GM21367 (cell line): Measurements from ENCODE around the gene ROBO1.

Source experiments
- ATAC-seq: cut with Tn5 transposase; IDR thresholded peaks from one replicate; pipeline ENCODE4 v1.9.1; 2021; ENCODE audit not compliant: unreplicated experiment

ROBO1 gene

GRCh38 chr3:78605178-78605577 is 1162.6 kb downstream of the ROBO1 start:
- no peak for ATAC-seq

DNA sequence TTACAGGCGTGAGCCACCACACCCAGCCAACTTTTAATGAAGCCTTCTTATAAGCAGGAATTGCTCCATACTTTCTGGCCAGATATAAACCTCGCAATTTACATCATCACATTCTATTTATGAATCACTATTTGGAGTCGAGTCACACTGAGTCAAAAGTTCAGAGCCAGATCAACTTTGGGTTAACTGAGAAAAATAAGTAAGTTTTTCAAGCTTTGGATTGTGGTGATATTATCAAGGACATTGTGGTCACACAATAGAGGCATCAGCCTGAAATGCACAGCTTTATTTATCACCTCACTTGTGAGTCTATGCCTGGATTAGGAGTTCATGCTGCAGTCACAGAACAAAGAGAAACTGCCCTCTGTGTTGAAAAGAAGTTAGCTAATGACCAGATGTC is 1163.5 kb downstream of the ROBO1 start:
- ATAC-seq = no peak

DNA sequence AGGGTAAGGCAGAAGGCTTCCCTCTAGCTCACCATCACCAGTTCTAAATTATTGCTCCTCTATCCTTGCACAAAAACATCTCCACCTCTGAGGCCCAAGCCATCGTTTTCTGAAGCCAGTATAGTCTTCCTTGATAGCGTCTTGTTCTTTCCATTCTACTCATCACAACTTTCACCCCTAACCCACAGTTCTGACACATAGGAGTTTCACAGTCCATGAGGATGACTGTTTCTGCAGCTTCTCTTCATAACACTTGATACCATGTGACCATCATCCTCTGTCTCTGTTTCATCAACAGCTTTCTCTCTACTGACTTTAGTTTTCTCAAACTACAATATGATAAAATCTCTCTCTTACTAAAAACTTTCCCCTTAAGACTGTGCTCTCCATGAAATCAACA is 1166.5 kb downstream of the ROBO1 start:
- no peak for ATAC-seq

- no peak for ATAC-seq
Observed at GRCh38 chr3:78589778-78590177, 1178.0 kb downstream of the ROBO1 start.

GRCh38 chr3:78588906-78589621 is 1178.7 kb downstream of the ROBO1 start:
- ATAC-seq = no peak

GRCh38 chr3:78580681-78581080 is 1187.1 kb downstream of the ROBO1 start:
- no peak for ATAC-seq

GRCh38 chr3:78571486-78571885 is 1196.3 kb downstream of the ROBO1 start:
- no peak for ATAC-seq

GRCh38 chr3:78570496-78570895 is 1197.3 kb downstream of the ROBO1 start:
- no peak for ATAC-seq

DNA sequence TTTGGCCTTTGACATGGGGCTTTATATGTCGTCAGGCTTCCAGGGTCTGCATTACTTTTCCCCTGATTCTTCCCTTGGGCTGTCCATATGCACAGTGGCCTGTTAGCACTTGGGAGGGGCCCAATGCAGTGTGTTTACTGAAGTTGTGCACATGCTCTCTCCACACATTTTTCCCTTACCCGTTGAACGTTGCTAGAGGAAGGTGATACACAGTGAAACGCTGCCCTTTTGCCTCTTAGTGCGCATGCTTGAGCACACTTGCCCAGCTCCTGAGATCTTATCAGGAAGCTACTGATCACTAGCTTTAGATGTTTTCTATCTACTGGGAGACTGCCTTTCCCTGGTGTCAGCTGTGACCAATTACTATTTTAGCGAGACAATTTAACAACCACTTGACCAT is 1198.0 kb downstream of the ROBO1 start:
- ATAC-seq = no peak

DNA sequence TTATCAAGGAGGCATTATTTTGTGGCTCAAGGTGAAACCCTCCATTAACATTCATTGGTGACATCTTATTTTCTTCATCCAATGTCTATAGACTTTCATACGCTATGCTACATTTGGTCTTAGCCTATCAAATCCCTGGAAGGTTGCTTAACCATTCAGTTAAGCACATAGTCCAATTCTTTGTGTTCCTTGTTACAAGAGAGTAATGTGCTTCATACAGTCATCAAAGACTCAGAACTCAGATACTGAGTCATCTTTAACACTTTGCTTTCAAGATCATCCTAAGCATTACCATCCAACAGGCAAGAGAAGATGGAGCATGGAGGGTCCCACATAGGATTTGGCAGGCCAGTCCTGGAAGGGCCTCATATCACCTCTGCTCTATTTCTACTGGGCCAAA is 1202.1 kb downstream of the ROBO1 start:
- ATAC-seq = no peak

- no peak for ATAC-seq
Observed at GRCh38 chr3:78562328-78562727, 1205.5 kb downstream of the ROBO1 start.
